IPS DF 6.9 (cell line): Measurements from ENCODE around the gene BOD1.

Experiments used
- DNase-seq: peaks from one replicate; pipeline ENCODE4 v3.0.0-alpha.2; 2013; ENCODE audit warnings: low read depth, low spot score
- H3K27ac ChIP-seq: one replicate; pipeline ENCODE4 v1.5.1; 2013; ENCODE audit warnings: low read length, control low read depth
- H3K27me3 ChIP-seq: 2 replicates; pipeline ENCODE4 v1.6.1; 2013; ENCODE audit warnings: mild to moderate bottlenecking, low read length; ENCODE audit not compliant: control insufficient read depth, insufficient read depth
- H3K36me3 ChIP-seq: 2 replicates; pipeline ENCODE4 v1.6.1; 2013; ENCODE audit warnings: low read length; ENCODE audit not compliant: control insufficient read depth, insufficient read depth
- H3K4me1 ChIP-seq: 2 replicates; pipeline ENCODE4 v1.6.1; 2013; ENCODE audit warnings: low read length; ENCODE audit not compliant: control insufficient read depth, insufficient read depth
- H3K4me3 ChIP-seq: 2 replicates; pipeline ENCODE4 v1.5.1; 2013; ENCODE audit warnings: mild to moderate bottlenecking, low read length
- H3K9me3 ChIP-seq: 2 replicates; pipeline ENCODE4 v1.6.1; 2013; ENCODE audit warnings: low read length, inconsistent platforms; ENCODE audit not compliant: control insufficient read depth, insufficient read depth
- WGBS: extraction: QIAGEN DNeasy Blood & Tissue Kit; methylation state at CpG from one replicate; pipeline ENCODE4 v1.1.7; 2013; ENCODE audit warnings: mixed read lengths, missing lambda C conversion rate; ENCODE audit not compliant: insufficient read length, insufficient coverage; 5-methylcytosine and 5-hydroxymethylcytosine counted together

BOD1 gene

DNA sequence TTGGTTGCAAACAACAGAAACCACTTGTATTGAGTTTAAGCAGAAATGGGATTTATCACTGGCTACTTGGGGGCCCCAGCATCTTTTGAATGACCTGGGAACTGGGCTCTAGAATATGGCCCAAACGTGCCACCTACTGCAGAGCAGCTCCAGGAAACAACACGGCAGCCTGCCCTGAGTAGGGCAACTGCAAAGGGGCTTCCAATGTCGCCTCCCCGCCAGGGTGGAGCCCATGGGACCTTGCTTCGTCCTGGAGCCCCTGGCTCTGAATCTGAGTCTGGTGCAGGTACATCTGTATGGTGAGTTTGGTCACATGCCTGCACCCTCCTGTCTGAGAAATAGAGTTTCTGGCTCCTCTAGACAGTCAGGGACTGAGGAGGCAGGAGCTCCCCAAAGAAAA lies 38.6 kb downstream of the BOD1 start:
- Histone ChIP-seq H3K36me3 (no peaks in the 10 kb centered on the region), H3K9me3 (peaks cover 2% of the 10 kb centered on the region; the same call in 1 of the 2 replicates), H3K4me3 (no peak overlapping the region), H3K4me1 (peaks cover 5% of the 10 kb centered on the region), H3K27me3 (no peaks in the 10 kb centered on the region), H3K27ac (no peak overlapping the region)
- no peak for DNase-seq
- WGBS = no CpG with 5 or more reads among the region's 5 CpGs

- WGBS = no CpG with 5 or more reads among the region's 3 CpGs
- Histone ChIP-seq H3K27me3 (no peaks in the 10 kb centered on the region), H3K9me3 (peaks cover 2% of the 10 kb centered on the region; the same call in 1 of the 2 replicates), H3K36me3 (no peaks in the 10 kb centered on the region), H3K27ac (no peak overlapping the region), H3K4me3 (no peak overlapping the region), H3K4me1 (peaks cover 5% of the 10 kb centered on the region)
- DNase-seq = no peak
These were observed 39.3 kb downstream of the BOD1 start for GRCh38 chr5:173577166-173577565.

DNA sequence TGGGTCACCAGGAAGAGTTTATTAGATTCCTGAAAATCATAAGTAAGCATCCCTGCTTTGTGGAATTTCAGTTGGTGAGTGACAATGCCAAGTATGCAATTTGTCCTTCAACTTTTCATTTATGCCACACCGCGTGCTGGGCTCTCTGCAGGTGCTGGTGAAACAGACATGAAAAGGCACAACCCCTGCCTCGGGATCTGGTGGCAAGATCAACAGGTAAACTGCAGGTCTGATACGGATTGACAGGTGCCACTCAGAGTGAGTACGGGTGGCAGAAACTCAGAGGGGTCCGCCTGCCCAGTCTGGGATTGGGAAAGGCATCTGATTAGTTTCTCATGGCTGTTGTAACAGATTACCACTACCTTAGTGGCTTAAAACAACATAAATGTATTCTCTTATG lies 40.5 kb downstream of the BOD1 start:
- no peak overlapping the region for H3K27ac ChIP-seq
- no peak overlapping the region for H3K4me3 ChIP-seq
- WGBS = no CpG with 5 or more reads among the region's 6 CpGs
- H3K4me1 ChIP-seq = peaks cover 5% of the 10 kb centered on the region
- peaks cover 2% of the 10 kb centered on the region; the same call in 1 of the 2 replicates for H3K9me3 ChIP-seq
- H3K36me3 ChIP-seq = no peaks in the 10 kb centered on the region
- H3K27me3 ChIP-seq = no peaks in the 10 kb centered on the region
- no peak for DNase-seq

- no peak for DNase-seq
- H3K27me3 ChIP-seq = no peaks in the 10 kb centered on the region
- peaks cover 2% of the 10 kb centered on the region; the same call in 1 of the 2 replicates for H3K9me3 ChIP-seq
- no CpG with 5 or more reads among the region's 8 CpGs for WGBS
- no peaks in the 10 kb centered on the region for H3K36me3 ChIP-seq
- no peak overlapping the region for H3K27ac ChIP-seq
- peaks cover 5% of the 10 kb centered on the region for H3K4me1 ChIP-seq
- no peak overlapping the region for H3K4me3 ChIP-seq
These were observed 41.5 kb downstream of the BOD1 start for GRCh38 chr5:173574983-173575382.

DNA sequence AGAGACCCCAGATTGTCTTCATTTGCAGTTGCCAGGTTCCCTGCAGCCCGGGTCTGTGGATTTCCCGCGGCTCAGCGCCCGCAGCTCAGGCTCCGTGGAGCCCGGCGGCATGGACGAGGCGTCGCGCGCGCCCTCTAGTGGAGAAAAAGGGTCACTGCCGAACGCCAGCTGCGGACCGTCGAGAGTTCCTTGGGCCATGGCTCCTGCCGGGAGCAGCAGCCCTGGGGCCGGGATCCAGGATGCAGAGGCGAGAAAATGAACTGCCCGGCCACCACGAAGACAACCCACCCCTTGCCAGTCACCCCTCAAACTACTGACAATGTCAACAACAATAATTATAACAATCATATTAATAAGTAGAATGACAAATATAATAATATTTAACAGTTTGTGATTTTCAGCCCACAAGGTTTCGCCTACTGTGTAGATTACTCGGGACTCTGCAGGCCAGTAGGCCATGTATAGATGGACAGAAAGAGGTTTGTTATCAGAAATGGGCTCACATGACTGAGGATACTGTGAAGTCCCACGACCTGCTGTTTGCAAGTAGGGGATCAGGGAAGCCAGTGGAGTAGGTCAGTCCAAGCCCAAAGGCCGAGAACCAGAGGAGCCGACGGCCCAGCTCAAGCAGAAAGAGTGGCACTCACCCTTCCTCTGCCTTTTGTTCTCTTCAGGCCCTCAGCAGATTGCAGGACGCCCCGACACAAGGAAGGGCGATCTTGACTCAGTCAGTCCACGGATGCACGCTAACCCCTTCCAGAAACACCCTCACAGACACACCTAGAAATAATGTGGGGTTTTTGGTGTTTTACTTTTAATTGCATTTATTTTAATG lies 43.1 kb downstream of the BOD1 start:
- Histone ChIP-seq H3K27me3 (no peaks in the 10 kb centered on the region), H3K36me3 (no peaks in the 10 kb centered on the region), H3K4me3 (no peak overlapping the region), H3K9me3 (no peaks in the 10 kb centered on the region), H3K4me1 (peaks cover 5% of the 10 kb centered on the region), H3K27ac (no peak overlapping the region)
- peak; percentile 67 for DNase-seq
- WGBS = no CpG with 5 or more reads among the region's 35 CpGs

GRCh38 chr5:173572431-173573125 lies 43.9 kb downstream of the BOD1 start:
- no peaks in the 10 kb centered on the region for H3K27me3 ChIP-seq
- no peak overlapping the region for H3K4me3 ChIP-seq
- no peaks in the 10 kb centered on the region for H3K9me3 ChIP-seq
- no peak for DNase-seq
- H3K4me1 ChIP-seq = peaks cover 5% of the 10 kb centered on the region
- no CpG with 5 or more reads among the region's 6 CpGs for WGBS
- H3K27ac ChIP-seq = no peak overlapping the region
- H3K36me3 ChIP-seq = no peaks in the 10 kb centered on the region

GRCh38 chr5:173570321-173571090 lies 45.9 kb downstream of the BOD1 start:
- H3K27me3 ChIP-seq = no peaks in the 10 kb centered on the region; the same call in 1 of the 2 replicates
- H3K27ac ChIP-seq = no peak overlapping the region
- H3K9me3 ChIP-seq = no peaks in the 10 kb centered on the region
- no peak for DNase-seq
- no CpG with 5 or more reads among the region's 22 CpGs for WGBS
- no peak overlapping the region; the same call in 1 of the 2 replicates for H3K4me3 ChIP-seq
- peaks cover 5% of the 10 kb centered on the region for H3K4me1 ChIP-seq
- no peaks in the 10 kb centered on the region for H3K36me3 ChIP-seq

GRCh38 chr5:173568703-173569102 lies 47.7 kb downstream of the BOD1 start:
- no peak for DNase-seq
- no CpG with 5 or more reads among the region's 4 CpGs for WGBS
- Histone ChIP-seq H3K9me3 (no peaks in the 10 kb centered on the region), H3K27ac (no peak overlapping the region), H3K4me3 (no peak overlapping the region), H3K27me3 (no peaks in the 10 kb centered on the region; the same call in 1 of the 2 replicates), H3K4me1 (no peaks in the 10 kb centered on the region), H3K36me3 (no peaks in the 10 kb centered on the region)

GRCh38 chr5:173568128-173568527 lies 48.3 kb downstream of the BOD1 start:
- Histone ChIP-seq H3K36me3 (no peaks in the 10 kb centered on the region), H3K4me1 (no peaks in the 10 kb centered on the region), H3K4me3 (no peak overlapping the region), H3K27me3 (no peaks in the 10 kb centered on the region; the same call in 1 of the 2 replicates), H3K27ac (no peak overlapping the region), H3K9me3 (no peaks in the 10 kb centered on the region)
- WGBS = no CpG with 5 or more reads among the region's 1 CpG
- DNase-seq = no peak

GRCh38 chr5:173567548-173567947 lies 48.9 kb downstream of the BOD1 start:
- no peak overlapping the region for H3K4me3 ChIP-seq
- H3K4me1 ChIP-seq = no peaks in the 10 kb centered on the region
- no peaks in the 10 kb centered on the region for H3K9me3 ChIP-seq
- H3K27me3 ChIP-seq = no peaks in the 10 kb centered on the region; the same call in 1 of the 2 replicates
- no peak for DNase-seq
- H3K36me3 ChIP-seq = no peaks in the 10 kb centered on the region
- H3K27ac ChIP-seq = no peak overlapping the region
- WGBS = no CpG with 5 or more reads among the region's 7 CpGs
